Skeletal muscle satellite cell (primary cell): ENCODE measurements around the gene H2BK1.

ENCODE experiments used
- H3K27me3 ChIP-seq: 2 replicates; pipeline ENCODE4 v1.7.0; 2013; ENCODE audit warnings: low read length; ENCODE audit not compliant: control insufficient read depth, insufficient read depth
- H3K36me3 ChIP-seq: 2 replicates; pipeline ENCODE4 v1.7.0; 2013; ENCODE audit warnings: mild to moderate bottlenecking, control low read depth, low read length; ENCODE audit not compliant: insufficient read depth
- H3K4me1 ChIP-seq: 2 replicates; pipeline ENCODE4 v1.7.0; 2013; ENCODE audit warnings: low read length; ENCODE audit not compliant: control insufficient read depth, insufficient read depth
- H3K4me2 ChIP-seq: 2 replicates; pipeline ENCODE4 v1.7.0; 2013; ENCODE audit warnings: mild to moderate bottlenecking, low read length
- H3K4me3 ChIP-seq: 2 replicates; pipeline ENCODE4 v1.7.0; 2013; ENCODE audit warnings: low read length
- H3K9ac ChIP-seq: 2 replicates; pipeline ENCODE4 v1.7.0; 2013; ENCODE audit warnings: mild to moderate bottlenecking, low read depth, low read length, moderate library complexity
- H3K9me3 ChIP-seq: replicated peaks from 2 replicates; pipeline ENCODE4 v1.7.0; 2013; ENCODE audit warnings: mild to moderate bottlenecking, control low read depth, low read length

H2BK1 gene

GRCh38 chr7:151179946-151180345 lies 30.3 kb downstream of the H2BK1 start:
- H3K9me3 ChIP-seq = no peaks in the 10 kb centered on the region
- H3K4me3 ChIP-seq = no peak overlapping the region
- no peaks in the 10 kb centered on the region for H3K4me1 ChIP-seq
- no peak overlapping the region for H3K9ac ChIP-seq
- H3K4me2 ChIP-seq = no peak overlapping the region
- peaks cover 74% of the 10 kb centered on the region for H3K27me3 ChIP-seq
- no peaks in the 10 kb centered on the region for H3K36me3 ChIP-seq

- Histone ChIP-seq H3K4me2 (no peak overlapping the region), H3K9ac (no peak overlapping the region), H3K9me3 (no peaks in the 10 kb centered on the region), H3K27me3 (peaks cover 77% of the 10 kb centered on the region), H3K36me3 (no peaks in the 10 kb centered on the region), H3K4me3 (no peak overlapping the region), H3K4me1 (no peaks in the 10 kb centered on the region)
These were observed 30.9 kb downstream of the H2BK1 start for GRCh38 chr7:151179287-151179860.

GRCh38 chr7:151178831-151179230 lies 31.5 kb downstream of the H2BK1 start:
- no peak overlapping the region for H3K9ac ChIP-seq
- H3K9me3 ChIP-seq = no peaks in the 10 kb centered on the region
- peaks cover 77% of the 10 kb centered on the region for H3K27me3 ChIP-seq
- H3K4me3 ChIP-seq = no peak overlapping the region
- H3K4me2 ChIP-seq = no peak overlapping the region
- no peaks in the 10 kb centered on the region for H3K4me1 ChIP-seq
- H3K36me3 ChIP-seq = no peaks in the 10 kb centered on the region

DNA sequence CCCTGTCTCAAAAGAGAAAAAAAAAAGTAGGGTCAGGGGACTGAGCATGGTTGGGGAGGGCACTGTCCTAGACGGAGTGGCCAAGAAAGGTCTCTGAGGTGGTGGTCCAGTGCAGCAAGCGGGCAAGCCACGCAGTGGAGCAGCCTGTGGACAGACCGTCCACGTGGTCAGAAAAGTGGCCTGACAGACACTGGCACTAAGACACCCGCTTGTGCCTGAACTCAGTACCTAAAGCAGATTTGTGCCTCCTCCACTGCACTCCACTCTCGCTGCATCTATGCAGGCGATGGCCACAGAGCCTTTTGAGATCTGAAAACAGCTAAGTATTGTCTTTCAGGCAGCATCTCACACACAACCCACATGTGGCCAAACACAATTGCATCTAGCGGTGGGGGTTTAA lies 32.1 kb downstream of the H2BK1 start:
- H3K4me3 ChIP-seq = no peak overlapping the region
- no peaks in the 10 kb centered on the region for H3K4me1 ChIP-seq
- H3K9me3 ChIP-seq = no peaks in the 10 kb centered on the region
- H3K9ac ChIP-seq = no peak overlapping the region
- no peak overlapping the region for H3K4me2 ChIP-seq
- no peaks in the 10 kb centered on the region for H3K36me3 ChIP-seq
- H3K27me3 ChIP-seq = peaks cover 76% of the 10 kb centered on the region

DNA sequence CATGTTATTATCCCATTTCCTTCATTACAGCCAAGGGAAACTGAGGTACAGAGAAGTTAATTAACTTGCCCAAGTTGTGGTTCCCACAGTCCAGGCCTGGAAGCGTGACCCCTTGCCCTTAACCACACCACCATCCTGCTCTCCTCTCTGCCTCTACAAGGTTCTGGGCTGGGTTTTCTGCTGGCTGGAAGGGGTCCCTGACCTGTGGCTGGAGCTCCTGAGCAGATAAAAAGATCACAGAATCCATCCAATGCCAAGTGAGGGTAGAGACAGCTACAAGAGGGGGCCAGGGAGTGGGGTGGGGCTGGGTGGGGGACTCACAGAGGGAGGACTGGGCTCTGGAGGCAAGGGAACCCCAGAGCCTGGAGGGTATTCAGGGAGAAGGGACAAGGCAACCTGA lies 33.0 kb downstream of the H2BK1 start:
- Histone ChIP-seq H3K9ac (no peak overlapping the region), H3K4me1 (no peaks in the 10 kb centered on the region), H3K4me3 (no peak overlapping the region), H3K4me2 (no peak overlapping the region), H3K36me3 (no peaks in the 10 kb centered on the region), H3K27me3 (peaks cover 75% of the 10 kb centered on the region), H3K9me3 (no peaks in the 10 kb centered on the region)

GRCh38 chr7:151176401-151176800 lies 33.9 kb downstream of the H2BK1 start:
- Histone ChIP-seq H3K27me3 (peaks cover 72% of the 10 kb centered on the region), H3K9me3 (no peaks in the 10 kb centered on the region), H3K4me3 (no peak overlapping the region), H3K36me3 (no peaks in the 10 kb centered on the region), H3K4me1 (no peaks in the 10 kb centered on the region), H3K9ac (no peak overlapping the region), H3K4me2 (no peak overlapping the region)

DNA sequence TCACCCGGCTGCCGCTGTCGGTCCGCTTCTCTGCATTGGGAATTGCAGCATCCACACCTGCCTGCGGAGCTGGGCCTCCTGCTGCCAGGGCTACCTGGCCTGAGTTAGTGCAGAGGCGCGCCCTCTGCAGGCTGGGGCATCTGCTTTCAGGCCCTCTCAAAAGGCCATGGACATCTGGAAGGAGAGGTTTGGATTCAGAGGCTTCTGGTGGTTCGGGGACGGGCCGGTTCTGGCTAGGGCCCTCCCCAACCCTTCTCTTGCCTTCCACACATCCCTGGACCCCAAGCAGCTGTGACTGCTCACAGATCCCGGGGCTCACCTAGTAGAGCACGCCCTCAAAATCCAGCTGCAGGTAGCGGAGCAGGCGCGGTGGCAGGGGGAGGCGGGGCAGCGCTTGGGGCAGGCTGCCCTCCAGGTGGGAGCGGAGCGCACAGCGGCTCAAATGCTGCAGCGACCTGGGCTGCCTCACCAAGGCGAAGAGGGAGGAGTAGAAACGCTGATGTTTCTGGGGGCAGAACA lies 34.4 kb downstream of the H2BK1 start:
- Histone ChIP-seq H3K4me2 (no peak overlapping the region), H3K36me3 (no peaks in the 10 kb centered on the region), H3K9me3 (no peaks in the 10 kb centered on the region), H3K4me3 (no peak overlapping the region), H3K27me3 (peaks cover 71% of the 10 kb centered on the region), H3K4me1 (no peaks in the 10 kb centered on the region), H3K9ac (no peak overlapping the region)

DNA sequence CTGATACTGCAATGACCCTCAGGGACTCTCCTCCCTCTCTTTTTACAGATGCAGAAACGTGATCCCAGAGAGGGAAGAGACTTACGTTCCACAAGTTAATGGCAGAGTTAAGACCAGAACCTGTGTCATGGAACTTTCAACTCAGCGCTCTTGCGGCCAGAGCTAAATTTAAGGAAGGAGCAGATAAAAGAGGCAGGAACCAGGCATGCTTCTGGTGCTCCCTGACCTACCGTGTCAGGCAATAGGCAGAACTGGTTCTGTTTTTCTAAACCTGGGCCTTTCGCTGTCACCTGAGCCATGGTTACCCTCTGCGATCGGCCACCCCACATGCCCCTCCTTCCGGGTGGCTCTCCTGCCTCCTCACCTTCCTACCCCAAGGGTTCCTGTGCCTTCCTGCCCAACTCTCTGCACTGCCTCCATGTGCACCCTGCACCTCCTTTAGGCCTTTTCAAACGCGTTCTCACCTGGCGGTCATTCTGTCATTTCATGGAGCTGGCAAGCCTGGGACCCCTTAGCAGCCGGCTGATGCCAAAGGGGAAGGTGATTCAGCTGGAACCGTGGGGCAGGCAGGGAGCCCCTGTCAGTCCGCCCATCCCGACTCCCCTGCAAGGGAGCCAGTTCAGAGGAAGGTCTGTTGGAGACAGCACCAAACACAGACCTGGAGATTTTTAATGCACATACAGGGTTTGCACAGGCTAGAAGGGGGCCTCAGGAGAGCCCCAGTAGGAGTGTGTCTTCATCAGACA lies 35.1 kb downstream of the H2BK1 start:
- no peak overlapping the region for H3K4me2 ChIP-seq
- no peak overlapping the region for H3K9ac ChIP-seq
- peaks cover 66% of the 10 kb centered on the region for H3K27me3 ChIP-seq
- H3K36me3 ChIP-seq = no peaks in the 10 kb centered on the region
- H3K4me3 ChIP-seq = no peak overlapping the region
- H3K4me1 ChIP-seq = no peaks in the 10 kb centered on the region
- H3K9me3 ChIP-seq = no peaks in the 10 kb centered on the region

- H3K36me3 ChIP-seq = no peaks in the 10 kb centered on the region
- no peak overlapping the region for H3K4me2 ChIP-seq
- H3K4me1 ChIP-seq = no peaks in the 10 kb centered on the region
- no peak overlapping the region for H3K9ac ChIP-seq
- H3K27me3 ChIP-seq = peaks cover 66% of the 10 kb centered on the region
- H3K9me3 ChIP-seq = no peaks in the 10 kb centered on the region
- H3K4me3 ChIP-seq = no peak overlapping the region
These were observed 35.8 kb downstream of the H2BK1 start for GRCh38 chr7:151174246-151175046.

DNA sequence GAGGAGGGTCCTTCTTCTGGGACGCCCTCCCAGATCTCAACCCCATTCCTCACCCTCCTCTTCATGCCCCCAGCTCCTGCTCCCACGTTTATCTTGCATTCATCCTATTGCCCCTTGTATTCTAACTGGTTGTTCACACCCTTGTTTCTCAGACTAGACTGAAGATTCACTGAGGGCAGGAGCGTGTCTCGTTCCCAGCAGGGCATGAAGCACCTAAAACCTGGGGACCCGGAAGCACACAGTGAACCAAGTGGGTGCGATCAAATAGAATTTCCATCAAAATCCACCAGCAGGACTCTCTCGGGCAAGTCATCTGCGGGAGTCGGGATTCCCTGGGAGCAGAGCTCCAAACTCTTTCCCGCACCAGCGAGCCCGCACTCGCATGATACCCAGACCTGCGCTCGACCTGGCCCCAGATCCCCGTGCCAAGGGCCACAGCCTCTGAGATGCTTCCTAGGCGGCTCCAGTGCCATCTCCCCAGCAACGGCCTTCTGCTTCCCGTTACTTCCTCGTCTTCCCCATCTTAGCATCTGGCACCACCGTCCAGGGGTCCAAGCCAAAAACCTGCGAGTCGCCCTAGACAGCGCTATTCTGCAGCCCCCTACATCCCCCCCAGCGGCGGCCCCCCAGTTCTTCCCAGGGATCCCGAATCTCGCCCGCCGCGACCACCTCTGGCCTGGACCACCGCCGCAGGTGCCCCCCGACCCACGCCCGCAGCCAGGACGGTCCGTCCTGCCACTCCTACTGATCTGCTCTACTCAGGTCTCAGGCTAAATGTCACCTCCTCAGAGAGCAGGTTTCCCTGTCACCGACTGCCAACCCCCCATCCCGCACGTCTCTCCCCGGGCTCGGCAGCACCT lies 36.7 kb downstream of the H2BK1 start:
- H3K27me3 ChIP-seq = peaks cover 66% of the 10 kb centered on the region

More for the DNA sequence above, 36.7 kb downstream of the H2BK1 start:
- no peaks in the 10 kb centered on the region for H3K9me3 ChIP-seq
- no peak overlapping the region for H3K9ac ChIP-seq
- no peaks in the 10 kb centered on the region for H3K36me3 ChIP-seq
- no peak overlapping the region for H3K4me3 ChIP-seq
- H3K4me1 ChIP-seq = no peaks in the 10 kb centered on the region
- H3K4me2 ChIP-seq = no peak overlapping the region
